ENCODE measurements around the gene ATXN2L. TPM values are rescaled to one million over a fixed set of nuclear protein-coding genes. Genes with fewer than 3 reads are reported as not detected.
A peak's percentile ranks its signal among the peaks of the same experiment; 100 is the strongest.

The ATXN2L gene
- total and polyA plus RNA-seq, 10 of the 15 experiments (the other 5 are each of a cell fraction or from before 2014, with no cell fraction given): 3.5 to 210 (median 61.1) TPM

GRCh38 chr16:28846080-28846932, 23.5 kb downstream of the ATXN2L start, which contains the start of gene TUFM (continued):
- TF ChIP-seq IRF5 (IDR thresholded peaks at IDR 0.05; ENCODE audit: borderline replicate concordance) (no peak), TAF1 (IDR thresholded peaks at IDR 0.05; ENCODE audit: borderline replicate concordance, low read depth, low read length) (peak; percentile 76; the same call in 1 of the 2 replicates), DPF2 (IDR thresholded peaks at IDR 0.05) (peak; percentile 70), KAT2A (conservative IDR thresholded peaks at IDR 0.05; ENCODE audit: control insufficient read depth, low read depth, low read length) (no peak), SREBF2 (IDR thresholded peaks at IDR 0.05; ENCODE audit: low read length) (peak; percentile 56), CBX5 (IDR thresholded peaks at IDR 0.05; ENCODE audit: low read depth) (no peak), BMI1 (IDR thresholded peaks at IDR 0.05; ENCODE audit: borderline replicate concordance) (no peak), ZBED1 (IDR thresholded peaks at IDR 0.05; ENCODE audit: borderline replicate concordance) (peak; percentile 78; the same call in 1 of the 2 replicates), ZNF274 (IDR thresholded peaks at IDR 0.05; ENCODE audit: insufficient read depth, insufficient read length) (no peak), ASH2L (IDR thresholded peaks at IDR 0.05; ENCODE audit: borderline replicate concordance, low read depth) (no peak), ATF2 (IDR thresholded peaks at IDR 0.05; ENCODE audit: low read length) (no peak; the same call in 1 of the 2 replicates), JUND (IDR thresholded peaks at IDR 0.05; ENCODE audit: low read depth, low read length) (0 out of 2 replicates have a peak, but pooled peaks have one; percentile 57), TCF12 (IDR thresholded peaks at IDR 0.05; ENCODE audit: low read depth, low read length) (0 out of 2 replicates have a peak, but pooled peaks have one; percentile 20), CTCF (IDR thresholded peaks at IDR 0.05 in 2 of 3, conservative IDR thresholded peaks at IDR 0.05 in 1 of 3; ENCODE audit: control insufficient read depth in 2 of 3, extremely low read depth in 1 of 3, insufficient read depth in 1 of 3, low read depth in 3 of 3, low read length in 3 of 3) (peak; percentile 75 to 97 (median 79); a peak in 5 of 6 replicates), STAT3 (IDR thresholded peaks at IDR 0.05; ENCODE audit: low read depth, low read length) (no peak), CREM (IDR thresholded peaks at IDR 0.05; ENCODE audit: low read depth) (peak; percentile 99), CREB1 (IDR thresholded peaks at IDR 0.05; ENCODE audit: low read depth) (peak; percentile 99), SPI1 (IDR thresholded peaks at IDR 0.05; ENCODE audit: borderline replicate concordance, insufficient read depth, low read depth, low read length) (no peak), ZSCAN29 (IDR thresholded peaks at IDR 0.05) (no peak), USF1 (IDR thresholded peaks at IDR 0.05; ENCODE audit: borderline replicate concordance, extremely low read length, insufficient read depth, low read depth, low read length) (no peak), FOXM1 (IDR thresholded peaks at IDR 0.05; ENCODE audit: low read depth, low read length) (no peak)
- TF ChIP-seq, protein P1, sequence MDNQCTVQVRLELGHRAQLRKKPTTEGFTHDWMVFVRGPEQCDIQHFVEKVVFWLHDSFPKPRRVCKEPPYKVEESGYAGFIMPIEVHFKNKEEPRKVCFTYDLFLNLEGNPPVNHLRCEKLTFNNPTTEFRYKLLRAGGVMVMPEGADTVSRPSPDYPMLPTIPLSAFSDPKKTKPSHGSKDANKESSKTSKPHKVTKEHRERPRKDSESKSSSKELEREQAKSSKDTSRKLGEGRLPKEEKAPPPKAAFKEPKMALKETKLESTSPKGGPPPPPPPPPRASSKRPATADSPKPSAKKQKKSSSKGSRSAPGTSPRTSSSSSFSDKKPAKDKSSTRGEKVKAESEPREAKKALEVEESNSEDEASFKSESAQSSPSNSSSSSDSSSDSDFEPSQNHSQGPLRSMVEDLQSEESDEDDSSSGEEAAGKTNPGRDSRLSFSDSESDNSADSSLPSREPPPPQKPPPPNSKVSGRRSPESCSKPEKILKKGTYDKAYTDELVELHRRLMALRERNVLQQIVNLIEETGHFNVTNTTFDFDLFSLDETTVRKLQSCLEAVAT (IDR thresholded peaks at IDR 0.05): no peak; the same call in 1 of the 2 replicates
- TF ChIP-seq, protein P2, sequence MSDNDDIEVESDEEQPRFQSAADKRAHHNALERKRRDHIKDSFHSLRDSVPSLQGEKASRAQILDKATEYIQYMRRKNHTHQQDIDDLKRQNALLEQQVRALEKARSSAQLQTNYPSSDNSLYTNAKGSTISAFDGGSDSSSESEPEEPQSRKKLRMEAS (IDR thresholded peaks at IDR 0.05; ENCODE audit: low read depth, low read length): peak; percentile 24; the same call in 1 of the 2 replicates

Data from GM12878 (cell line).